HUES6 (cell line): ENCODE data around the gene PTPRD.

Source experiments
- H3K27ac ChIP-seq: 2 replicates; pipeline ENCODE4 v1.7.0; 2013; ENCODE audit warnings: low read depth, mild to moderate bottlenecking, low read length, inconsistent platforms
- H3K27me3 ChIP-seq: 2 replicates; pipeline ENCODE4 v1.6.1; 2013; ENCODE audit warnings: low read length; ENCODE audit not compliant: control insufficient read depth, insufficient read depth
- H3K36me3 ChIP-seq: 2 replicates; pipeline ENCODE4 v1.6.1; 2013; ENCODE audit warnings: low read length; ENCODE audit not compliant: control insufficient read depth, insufficient read depth
- H3K4me1 ChIP-seq: 2 replicates; pipeline ENCODE4 v1.6.1; 2013; ENCODE audit warnings: low read length; ENCODE audit not compliant: control insufficient read depth, insufficient read depth
- H3K4me3 ChIP-seq: 2 replicates; pipeline ENCODE4 v1.5.1; 2013; ENCODE audit warnings: low read depth, low read length
- H3K9ac ChIP-seq: one replicate; pipeline ENCODE4 v1.6.1; 2013; ENCODE audit warnings: mild to moderate bottlenecking, low read length
- H3K9me3 ChIP-seq: 2 replicates; pipeline ENCODE4 v1.6.1; 2013; ENCODE audit warnings: low read depth, low read length; ENCODE audit not compliant: control insufficient read depth, insufficient read depth

Gene PTPRD

GRCh38 chr9:8899511-8899910, 1713.3 kb downstream of the PTPRD start:
- no peak overlapping the region for H3K9ac ChIP-seq
- no peak overlapping the region for H3K4me3 ChIP-seq
- H3K36me3 ChIP-seq, result no peaks in the 10 kb centered on the region
- H3K27me3 ChIP-seq, result no peaks in the 10 kb centered on the region
- H3K4me1 ChIP-seq, result no peaks in the 10 kb centered on the region
- no peaks in the 10 kb centered on the region for H3K9me3 ChIP-seq
- no peak overlapping the region for H3K27ac ChIP-seq

GRCh38 chr9:8895861-8896224, 1717.0 kb downstream of the PTPRD start:
- H3K36me3 ChIP-seq, result no peaks in the 10 kb centered on the region

GRCh38 chr9:8895106-8895860, 1717.5 kb downstream of the PTPRD start:
- Histone ChIP-seq H3K36me3 (no peaks in the 10 kb centered on the region), H3K9ac (no peak overlapping the region), H3K27me3 (no peaks in the 10 kb centered on the region), H3K9me3 (no peaks in the 10 kb centered on the region), H3K27ac (no peak overlapping the region), H3K4me3 (no peak overlapping the region), H3K4me1 (peaks cover 5% of the 10 kb centered on the region; the same call in 1 of the 2 replicates)

More at GRCh38 chr9:8895861-8896224, 1717.0 kb downstream of the PTPRD start:
- H3K27ac ChIP-seq, result no peak overlapping the region
- peaks cover 5% of the 10 kb centered on the region; the same call in 1 of the 2 replicates for H3K4me1 ChIP-seq
- no peak overlapping the region for H3K4me3 ChIP-seq
- H3K9ac ChIP-seq, result no peak overlapping the region
- H3K27me3 ChIP-seq, result no peaks in the 10 kb centered on the region
- no peaks in the 10 kb centered on the region for H3K9me3 ChIP-seq

- Histone ChIP-seq H3K4me1 (peaks cover 5% of the 10 kb centered on the region; the same call in 1 of the 2 replicates), H3K36me3 (no peaks in the 10 kb centered on the region), H3K27me3 (no peaks in the 10 kb centered on the region), H3K9me3 (no peaks in the 10 kb centered on the region), H3K4me3 (no peak overlapping the region), H3K27ac (no peak overlapping the region), H3K9ac (no peak overlapping the region)
Observed at GRCh38 chr9:8890695-8891094, 1722.1 kb downstream of the PTPRD start.

- Histone ChIP-seq H3K36me3 (no peaks in the 10 kb centered on the region), H3K27me3 (no peaks in the 10 kb centered on the region), H3K27ac (no peak overlapping the region), H3K4me1 (peaks cover 5% of the 10 kb centered on the region; the same call in 1 of the 2 replicates), H3K9ac (no peak overlapping the region), H3K9me3 (no peaks in the 10 kb centered on the region), H3K4me3 (no peak overlapping the region)
Observed at GRCh38 chr9:8889100-8889499, 1723.7 kb downstream of the PTPRD start.

GRCh38 chr9:8888591-8888990, 1724.2 kb downstream of the PTPRD start:
- H3K36me3 ChIP-seq, result no peaks in the 10 kb centered on the region
- H3K9me3 ChIP-seq, result no peaks in the 10 kb centered on the region

GRCh38 chr9:8887369-8887768, 1725.4 kb downstream of the PTPRD start:
- Histone ChIP-seq H3K27me3 (no peaks in the 10 kb centered on the region), H3K4me1 (peaks cover 5% of the 10 kb centered on the region; the same call in 1 of the 2 replicates), H3K9me3 (no peaks in the 10 kb centered on the region), H3K36me3 (no peaks in the 10 kb centered on the region), H3K27ac (no peak overlapping the region), H3K4me3 (no peak overlapping the region), H3K9ac (no peak overlapping the region)

More at GRCh38 chr9:8888591-8888990, 1724.2 kb downstream of the PTPRD start:
- no peaks in the 10 kb centered on the region for H3K27me3 ChIP-seq
- peaks cover 5% of the 10 kb centered on the region; the same call in 1 of the 2 replicates for H3K4me1 ChIP-seq
- H3K4me3 ChIP-seq, result no peak overlapping the region
- no peak overlapping the region for H3K9ac ChIP-seq
- H3K27ac ChIP-seq, result no peak overlapping the region

GRCh38 chr9:8883321-8883720, 1729.5 kb downstream of the PTPRD start:
- H3K9me3 ChIP-seq, result no peaks in the 10 kb centered on the region
- no peaks in the 10 kb centered on the region for H3K27me3 ChIP-seq
- H3K36me3 ChIP-seq, result no peaks in the 10 kb centered on the region
- peaks cover 3% of the 10 kb centered on the region; the same call in 1 of the 2 replicates for H3K4me1 ChIP-seq
- no peak overlapping the region for H3K9ac ChIP-seq
- H3K27ac ChIP-seq, result no peak overlapping the region
- H3K4me3 ChIP-seq, result no peak overlapping the region

GRCh38 chr9:8880060-8880459, 1732.7 kb downstream of the PTPRD start:
- Histone ChIP-seq H3K36me3 (no peaks in the 10 kb centered on the region), H3K9me3 (no peaks in the 10 kb centered on the region), H3K27ac (no peak overlapping the region), H3K27me3 (no peaks in the 10 kb centered on the region), H3K9ac (no peak overlapping the region), H3K4me1 (peaks cover 9% of the 10 kb centered on the region; the same call in 1 of the 2 replicates), H3K4me3 (no peak overlapping the region)

- Histone ChIP-seq H3K9me3 (no peaks in the 10 kb centered on the region), H3K27me3 (no peaks in the 10 kb centered on the region), H3K4me3 (no peak overlapping the region), H3K9ac (no peak overlapping the region), H3K27ac (no peak overlapping the region), H3K4me1 (peaks cover 9% of the 10 kb centered on the region; the same call in 1 of the 2 replicates), H3K36me3 (no peaks in the 10 kb centered on the region)
Observed at GRCh38 chr9:8879284-8879683, 1733.5 kb downstream of the PTPRD start.

- H3K9me3 ChIP-seq, result no peaks in the 10 kb centered on the region
- no peaks in the 10 kb centered on the region for H3K27me3 ChIP-seq
- no peaks in the 10 kb centered on the region for H3K36me3 ChIP-seq
- H3K4me1 ChIP-seq, result peaks cover 9% of the 10 kb centered on the region; the same call in 1 of the 2 replicates
- no peak overlapping the region for H3K4me3 ChIP-seq
- H3K9ac ChIP-seq, result no peak overlapping the region
- no peak overlapping the region for H3K27ac ChIP-seq
Observed at GRCh38 chr9:8877753-8878494, 1734.9 kb downstream of the PTPRD start.
